ENCODE data around the gene DNTT.

The DNTT gene

GRCh38 chr10:96346295-96346694, 42.1 kb downstream of the DNTT start:
- TF ChIP-seq ZFX (IDR thresholded peaks at IDR 0.05): no peak
- no peak for TF ChIP-seq CTCF (conservative IDR thresholded peaks at IDR 0.05)
- H3K27ac ChIP-seq: no peak overlapping the region

GRCh38 chr10:96352027-96352426, 47.8 kb downstream of the DNTT start:
- no peak overlapping the region for H3K27ac ChIP-seq
- TF ChIP-seq ZFX (IDR thresholded peaks at IDR 0.05): no peak
- no peak for TF ChIP-seq CTCF (conservative IDR thresholded peaks at IDR 0.05)

GRCh38 chr10:96352582-96352981, 48.3 kb downstream of the DNTT start:
- H3K27ac ChIP-seq: no peak overlapping the region

GRCh38 chr10:96357038-96357620, 52.9 kb downstream of the DNTT start:
- TF ChIP-seq ZFX (IDR thresholded peaks at IDR 0.05) (no peak), CTCF (conservative IDR thresholded peaks at IDR 0.05) (no peak)
- H3K27ac ChIP-seq: no peak overlapping the region

More at GRCh38 chr10:96352582-96352981, 48.3 kb downstream of the DNTT start:
- TF ChIP-seq CTCF (conservative IDR thresholded peaks at IDR 0.05): no peak
- TF ChIP-seq ZFX (IDR thresholded peaks at IDR 0.05): no peak

GRCh38 chr10:96358851-96359540, 54.8 kb downstream of the DNTT start, which contains the start of gene OPALIN:
TSS of gene OPALIN (minus strand) at chr10:96359002. CDS start at chr10:96358896, 106 bp downstream.
- no peak within 1 kb of the TSS for H3K27ac ChIP-seq
- no peak for TF ChIP-seq ZFX (IDR thresholded peaks at IDR 0.05)

- TF ChIP-seq ZFX (IDR thresholded peaks at IDR 0.05) (no peak), CTCF (conservative IDR thresholded peaks at IDR 0.05) (no peak)
- H3K27ac ChIP-seq: no peak overlapping the region
These were observed 55.4 kb downstream of the DNTT start for GRCh38 chr10:96359616-96360015.

- TF ChIP-seq CTCF (conservative IDR thresholded peaks at IDR 0.05): no peak
- TF ChIP-seq ZFX (IDR thresholded peaks at IDR 0.05): no peak
- H3K27ac ChIP-seq: no peak overlapping the region
These were observed 56.1 kb downstream of the DNTT start for GRCh38 chr10:96360331-96360730.

- H3K27ac ChIP-seq: no peak overlapping the region
- TF ChIP-seq CTCF (conservative IDR thresholded peaks at IDR 0.05): no peak
- TF ChIP-seq ZFX (IDR thresholded peaks at IDR 0.05): no peak
These were observed 56.5 kb downstream of the DNTT start for GRCh38 chr10:96360766-96361165.

All from C4-2B (cell line).